Panc1 (cell line): ENCODE measurements around the gene ARID5A. TPM values are rescaled to one million over a fixed set of nuclear protein-coding genes. Genes with fewer than 3 reads are reported as not detected.

ENCODE experiments used
- ATAC-seq: fragments of 200-7000 bp; cut with Tn5 transposase; 2 replicates; pipeline ENCODE4 v1.9.1; 2020; ENCODE audit warnings: mild to moderate bottlenecking, moderate library complexity
- BruUV-seq: library from RNA; stranded (reverse); fragments of 400-500 nt; replicated peaks from 2 replicates; lab custom pipeline; 2021; lab: Mats Ljungman, UMichigan
- CTCF ChIA-PET: fragments of 300-600 bp; sonication (Branson Sonifier 250); formaldehyde crosslinking; loops from one replicate; lab custom pipeline; 2022; ENCODE audit warnings: antibody characterized with exemption; lab: Charles Lee
- POLR2A ChIA-PET: fragments of 300-600 bp; sonication (Branson Sonifier 250); formaldehyde crosslinking; loops from one replicate; lab custom pipeline; 2022; ENCODE audit warnings: antibody characterized with exemption; lab: Charles Lee
- DNase-seq: peaks from one replicate; pipeline ENCODE4 v3.0.0-alpha.2; 2010; ENCODE audit warnings: low read depth, low spot score
- H3K27ac ChIP-seq: 2 replicates; pipeline ENCODE4 v1.5.1; 2011; ENCODE audit warnings: mild to moderate bottlenecking, low read length, inconsistent platforms
- H3K27me3 ChIP-seq: fragments of 200-500 bp; sonication (Bioruptor generic); 2 replicates; pipeline ENCODE4 v1.6.0; 2014; ENCODE audit warnings: low read length, inconsistent platforms; ENCODE audit not compliant: control insufficient read depth, insufficient read depth
- H3K36me3 ChIP-seq: fragments of 200-500 bp; sonication (Bioruptor generic); 2 replicates; pipeline ENCODE4 v1.5.1; 2014; ENCODE audit warnings: inconsistent platforms, mild to moderate bottlenecking, low read length, moderate library complexity; ENCODE audit not compliant: control insufficient read depth, insufficient read depth
- H3K4me1 ChIP-seq: 2 replicates; pipeline ENCODE4 v1.5.1; 2011; ENCODE audit warnings: inconsistent platforms, mild to moderate bottlenecking, low read length, moderate library complexity; ENCODE audit not compliant: control insufficient read depth, insufficient read depth
- H3K4me3 ChIP-seq, 2 experiments: 2 replicates each; pipeline ENCODE4 v1.5.1; 2011 to 2012; ENCODE audit warnings: low read depth in 2 of 2, low read length in 2 of 2, mild to moderate bottlenecking in 2 of 2, inconsistent platforms in 1 of 2, moderate library complexity in 1 of 2
- H3K9me3 ChIP-seq: fragments of 200-500 bp; sonication (Bioruptor generic); 2 replicates; pipeline ENCODE4 v1.5.1; 2014; ENCODE audit warnings: low read depth, mild to moderate bottlenecking, inconsistent platforms, low read length, moderate library complexity; ENCODE audit not compliant: control insufficient read depth, insufficient read depth
- CTCF ChIP-seq: fragments of 450-650 bp; IDR thresholded peaks from 2 replicates; pipeline ENCODE4 v1.5.1; 2017; ENCODE audit warnings: mild to moderate bottlenecking
- POLR2AphosphoS5 ChIP-seq: IDR thresholded peaks from 2 replicates; pipeline ENCODE4 v1.6.1; 2012; ENCODE audit warnings: mild to moderate bottlenecking, low read depth, low read length, moderate library complexity
- REST ChIP-seq, 2 experiments: IDR thresholded peaks; 2 replicates each; pipeline ENCODE4 v1.6.1; 2011 to 2012; ENCODE audit warnings: low read depth in 2 of 2, control low read depth in 1 of 2, low read length in 1 of 2, mild to moderate bottlenecking in 1 of 2, moderate library complexity in 1 of 2; ENCODE audit not compliant: insufficient read depth in 1 of 2
- SIN3A ChIP-seq: IDR thresholded peaks from 2 replicates; pipeline ENCODE4 v1.6.1; 2012; ENCODE audit warnings: low read depth, mild to moderate bottlenecking, low read length, moderate library complexity, borderline replicate concordance; ENCODE audit not compliant: insufficient read depth
- TCF7L2 ChIP-seq: IDR thresholded peaks from 2 replicates; pipeline ENCODE4 v1.6.1; 2011; ENCODE audit warnings: mild to moderate bottlenecking, low read depth, low read length, inconsistent platforms
- in situ Hi-C: cut with HindIII; loops from 2 replicates; pipeline ENCODE4 v1.10.0; 2016; ENCODE audit warnings: low sequenced_read_pairs, low pct_unique_long_range_greater_than_20kb
- intact Hi-C: fragments of 100-400 bp; cut with micrococcal nuclease; formaldehyde crosslinking; loops from one replicate; pipeline ENCODE4 v1.10.0; 2022; ENCODE audit not compliant: unreplicated experiment
- total RNA-seq: library from RNA; stranded (reverse); gene quantifications from one replicate; pipeline ENCODE4 v1.2.1, GENCODE V29; 2021; ENCODE audit not compliant: unreplicated experiment

The ARID5A gene
- total RNA-seq, 1 experiment from 2014 or later, result 19.3 TPM

GRCh38 chr2:96520697-96521096 is 15.9 kb upstream of the ARID5A start:
- in situ Hi-C loops, result no loop called here
- ChIA-PET CTCF (no interaction called here), POLR2A (no interaction called here)
- ATAC-seq (no peak), DNase-seq (no peak)
- no peak overlapping the region for H3K4me3 ChIP-seq
- no TSS peak for BruUV-seq
- H3K4me1 ChIP-seq, result 0 out of 2 replicates have a peak, but pooled peaks cover 3% of the 10 kb centered on the region
- TF ChIP-seq POLR2AphosphoS5 (no peak), TCF7L2 (no peak), CTCF (no peak), REST (IDR thresholded peaks at IDR 0.05; ENCODE audit: insufficient read depth in 1 of 2, low read depth in 2 of 2, low read length in 1 of 2) (no peak), SIN3A (no peak)
- peaks cover 7% of the 10 kb centered on the region; the same call in 1 of the 2 replicates for H3K9me3 ChIP-seq
- intact Hi-C loops, result no loop called here
- H3K27me3 ChIP-seq, result no peaks in the 10 kb centered on the region
- H3K27ac ChIP-seq, result no peak overlapping the region
- no peaks in the 10 kb centered on the region for H3K36me3 ChIP-seq

- ChIA-PET CTCF (no interaction called here), POLR2A (no interaction called here)
- BruUV-seq, result no TSS peak
- H3K9me3 ChIP-seq, result peaks cover 7% of the 10 kb centered on the region; the same call in 1 of the 2 replicates
- in situ Hi-C loops, result no loop called here
- DNase-seq (no peak), ATAC-seq (no peak)
- no peaks in the 10 kb centered on the region for H3K27me3 ChIP-seq
- H3K4me1 ChIP-seq, result 0 out of 2 replicates have a peak, but pooled peaks cover 3% of the 10 kb centered on the region
- no peak overlapping the region for H3K4me3 ChIP-seq
- no peak overlapping the region for H3K27ac ChIP-seq
- TF ChIP-seq TCF7L2, result no peak
- no peak for TF ChIP-seq SIN3A
- TF ChIP-seq REST (IDR thresholded peaks at IDR 0.05; ENCODE audit: insufficient read depth in 1 of 2, low read depth in 2 of 2, low read length in 1 of 2), result no peak
- no peak for TF ChIP-seq CTCF
- no peak for TF ChIP-seq POLR2AphosphoS5
- intact Hi-C loops, result no loop called here
- H3K36me3 ChIP-seq, result no peaks in the 10 kb centered on the region
These were observed 15.3 kb upstream of the ARID5A start for GRCh38 chr2:96521219-96521618.
